NCI-H526 treated with DMSO at 0.1 percent for 48 hours (cell line): Measurements from ENCODE around the gene RASGRF2.
"Not testable (repeated sequence)": the region's sequence is repeated elsewhere in the genome, so short reads cannot be mapped to it uniquely, and the experiment has no call there.

Experiments used
- DNase-seq: peaks from one replicate; lab custom pipeline; 2025; lab: John Stamatoyannopoulos, UW

Gene RASGRF2

GRCh38 chr5:81241001-81241400 is 280.8 kb downstream of the RASGRF2 start:
- no peak for DNase-seq

DNA sequence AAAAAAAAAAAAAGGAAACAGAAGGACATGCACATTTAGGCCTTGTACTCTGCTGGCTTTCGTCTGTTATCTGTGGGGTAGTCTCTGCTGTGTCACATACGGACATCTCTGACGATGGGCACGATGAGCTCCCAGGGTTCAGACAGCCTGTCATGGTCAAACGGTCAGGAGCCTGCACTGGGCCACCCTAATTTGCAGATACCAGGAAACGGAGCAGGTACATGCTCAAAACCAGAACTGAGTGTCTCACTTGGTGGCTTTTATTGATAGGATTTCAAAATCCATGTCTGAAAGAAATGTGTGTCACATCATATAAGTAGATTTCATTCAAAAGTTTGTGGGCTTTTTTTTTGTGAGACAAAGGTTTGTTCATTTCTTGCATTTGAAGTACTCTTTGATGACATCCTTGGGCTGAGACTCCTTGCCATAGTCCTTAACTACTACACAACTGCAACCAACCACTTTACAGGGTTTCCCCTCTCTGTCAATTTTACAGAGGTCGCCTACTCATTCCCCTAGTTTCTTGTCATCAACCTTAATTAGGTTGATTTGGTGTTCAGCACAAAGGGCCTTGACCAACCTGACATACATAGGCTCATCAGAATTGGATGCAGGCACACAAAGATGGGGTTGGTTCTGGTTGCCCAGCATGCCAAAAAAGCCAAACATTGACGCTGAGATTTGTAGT is 281.9 kb downstream of the RASGRF2 start:
- no peak for DNase-seq

GRCh38 chr5:81242906-81243436 is 282.8 kb downstream of the RASGRF2 start:
- DNase-seq, result no peak

- DNase-seq, result no peak
Measured at GRCh38 chr5:81244451-81244850, 284.3 kb downstream of the RASGRF2 start.

GRCh38 chr5:81245871-81246235 is 285.7 kb downstream of the RASGRF2 start:
- DNase-seq, result no peak

GRCh38 chr5:81246697-81247096 is 286.5 kb downstream of the RASGRF2 start:
- no peak for DNase-seq

GRCh38 chr5:81247441-81247972 is 287.3 kb downstream of the RASGRF2 start:
- DNase-seq, result no peak

DNA sequence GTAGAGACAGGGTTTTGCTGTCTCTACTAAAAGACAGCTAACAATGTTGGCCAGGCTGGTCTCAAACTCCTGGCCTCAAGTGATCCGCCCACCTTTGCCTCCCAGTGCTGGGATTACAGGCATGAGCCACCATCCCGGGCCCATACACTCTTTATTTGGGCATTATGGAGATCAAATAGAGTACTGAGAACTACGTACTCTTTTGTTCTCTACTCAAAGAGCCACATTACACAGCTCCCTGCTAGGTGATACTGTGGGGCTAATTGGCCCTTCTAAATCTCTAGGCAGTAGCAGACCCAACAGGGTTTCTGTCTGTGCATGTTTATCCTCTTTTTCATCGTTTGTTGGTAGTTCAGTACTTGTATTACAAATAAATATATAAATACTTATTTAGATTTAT is 289.1 kb downstream of the RASGRF2 start:
- no peak for DNase-seq

GRCh38 chr5:81250004-81250403 is 289.8 kb downstream of the RASGRF2 start:
- no peak for DNase-seq

DNA sequence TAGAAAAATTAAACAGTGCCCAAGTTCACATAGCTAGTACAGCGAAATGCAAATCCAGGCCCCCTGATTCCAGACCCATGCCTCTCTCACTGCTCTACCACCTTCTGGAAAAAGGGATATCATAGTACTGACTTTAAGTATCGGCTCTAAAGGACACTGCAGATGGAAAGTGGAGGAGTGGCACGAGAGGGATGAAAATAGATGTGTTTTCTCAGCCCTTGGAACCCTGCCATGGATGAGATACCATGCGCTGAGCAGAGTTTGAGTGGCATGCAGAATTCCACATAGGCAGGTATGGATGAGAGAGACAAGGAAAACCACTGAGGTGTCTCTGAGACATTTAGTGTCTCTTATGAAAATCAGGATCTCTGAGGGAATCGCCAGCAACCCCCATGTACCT is 291.8 kb downstream of the RASGRF2 start:
- DNase-seq, result no peak

GRCh38 chr5:81252904-81253303 is 292.7 kb downstream of the RASGRF2 start:
- DNase-seq, result no peak

GRCh38 chr5:81253875-81254274 is 293.7 kb downstream of the RASGRF2 start:
- DNase-seq, result no peak

- DNase-seq, result no peak
Measured at GRCh38 chr5:81254886-81255559, 294.9 kb downstream of the RASGRF2 start.

DNA sequence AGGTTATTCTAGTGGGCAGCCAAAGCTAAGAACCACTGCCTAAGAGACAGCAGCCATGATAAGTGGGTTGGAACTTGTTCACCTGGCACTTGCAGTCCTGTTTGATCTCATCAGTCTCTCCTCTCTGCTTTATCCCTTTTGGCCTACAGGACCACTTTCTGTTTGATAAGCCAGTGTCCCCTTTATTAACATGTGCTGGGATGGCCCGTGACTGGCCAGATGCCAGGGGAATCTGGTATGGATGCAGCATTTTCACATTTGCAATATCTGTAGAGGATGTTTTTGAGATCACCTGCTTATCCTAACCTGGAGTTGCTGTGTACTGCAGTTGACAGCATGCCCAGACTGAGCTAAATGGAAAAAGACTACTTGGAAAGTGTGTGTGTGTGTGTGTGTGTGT is 296.6 kb downstream of the RASGRF2 start:
- no peak for DNase-seq

- DNase-seq, result not testable (repeated sequence)
Measured at GRCh38 chr5:81262796-81263195, 302.6 kb downstream of the RASGRF2 start.

DNA sequence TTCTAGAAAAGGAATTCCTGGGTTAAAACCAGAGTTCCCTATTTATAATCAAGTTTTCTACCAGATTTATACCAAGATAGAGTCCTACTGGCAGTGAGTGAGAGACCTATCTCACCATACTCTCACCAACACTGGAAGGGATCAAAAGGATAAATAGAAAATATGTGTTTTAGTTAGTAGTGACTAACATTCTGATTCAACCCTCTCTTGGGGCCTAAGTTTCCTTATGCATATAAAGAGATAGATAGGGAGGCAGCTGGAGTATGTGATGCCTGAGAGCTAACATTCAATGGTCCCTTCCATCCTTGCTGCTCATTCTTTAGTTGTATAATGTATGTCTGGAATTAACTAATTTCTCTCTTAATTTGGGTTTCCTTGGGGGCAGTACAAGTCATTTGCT is 304.9 kb downstream of the RASGRF2 start:
- DNase-seq, result no peak

- no peak for DNase-seq
Measured at GRCh38 chr5:81268521-81269196, 308.5 kb downstream of the RASGRF2 start.

GRCh38 chr5:81269751-81270393 is 309.7 kb downstream of the RASGRF2 start:
- no peak for DNase-seq

- not testable (repeated sequence) for DNase-seq
Measured at GRCh38 chr5:81270394-81271027, 310.3 kb downstream of the RASGRF2 start.
